Activated naive CD4-positive, alpha-beta T cell treated with anti-CD3 and anti-CD28 coated beads, Interleukin-2, amount 10 ng/mL, durations not matched to agents 7 days and 5 days (primary cell): ENCODE results near the gene IGSF3.
A peak's percentile ranks its signal among the peaks of the same experiment; 100 is the strongest.
"Not testable (repeated sequence)": the region's sequence is repeated elsewhere in the genome, so short reads cannot be mapped to it uniquely, and the experiment has no call there.

Experiments
- CTCF ChIA-PET: fragments of 350-600 bp; sonication (Branson Sonifier 250); formaldehyde crosslinking; loops from one replicate; lab custom pipeline; 2021; ENCODE audit warnings: antibody characterized with exemption; lab: Charles Lee
- DNase-seq: peaks from one replicate; pipeline ENCODE4 v3.0.0-alpha.2; 2020
- H3K27ac Mint-ChIP-seq: one replicate; pipeline ENCODE4 v1.8.0; 2021; ENCODE audit warnings: mild to moderate bottlenecking, moderate library complexity, mixed read lengths
- H3K27me3 Mint-ChIP-seq: one replicate; pipeline ENCODE4 v1.8.0; 2021; ENCODE audit warnings: mild to moderate bottlenecking, mixed read lengths
- H3K36me3 Mint-ChIP-seq: one replicate; pipeline ENCODE4 v1.8.0; 2021; ENCODE audit warnings: mixed read lengths
- H3K4me1 Mint-ChIP-seq: one replicate; pipeline ENCODE4 v1.8.0; 2021; ENCODE audit warnings: mixed read lengths
- H3K4me3 Mint-ChIP-seq: one replicate; pipeline ENCODE4 v1.8.0; 2021; ENCODE audit warnings: mild to moderate bottlenecking, moderate library complexity, mixed read lengths
- H3K9me3 Mint-ChIP-seq: one replicate; pipeline ENCODE4 v1.8.0; 2021; ENCODE audit warnings: mixed read lengths

The IGSF3 gene

DNA sequence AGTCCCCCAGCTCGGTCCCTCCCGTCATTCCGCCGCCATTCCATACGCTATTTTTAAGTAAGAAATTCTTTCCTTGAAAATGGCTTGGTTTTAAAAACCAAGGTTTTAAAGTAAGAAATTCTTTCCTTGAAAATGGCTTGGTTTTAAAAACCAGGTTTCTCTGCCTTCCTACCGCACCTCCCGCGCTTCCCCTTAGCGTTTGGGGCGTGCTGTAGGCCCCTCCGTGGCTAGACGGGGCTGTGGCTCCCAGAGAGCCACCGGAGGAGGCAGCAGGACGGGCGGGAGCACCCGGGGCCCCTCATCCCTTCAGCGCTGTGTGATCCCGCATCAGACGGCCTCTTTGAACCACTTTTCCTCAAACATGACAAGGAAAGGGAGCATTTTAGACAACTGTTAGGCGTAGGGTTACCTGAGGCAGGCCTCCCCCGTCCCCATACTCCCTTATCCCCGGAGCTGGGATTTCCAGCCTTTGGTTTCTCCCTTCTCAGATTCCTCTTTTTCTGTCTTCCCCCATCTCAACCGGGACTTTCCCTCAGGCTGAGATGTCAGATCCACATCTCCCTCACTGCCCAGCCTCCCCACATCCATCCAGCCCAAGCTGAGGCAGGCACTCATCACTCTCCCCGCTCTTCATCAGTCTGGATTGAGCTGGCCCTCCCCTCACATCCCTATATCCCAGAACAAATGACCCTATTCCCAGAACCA is 96.2 kb downstream of the IGSF3 start:
- peaks cover 17% of the 10 kb centered on the region for H3K36me3 Mint-ChIP-seq
- H3K9me3 Mint-ChIP-seq, result no peaks in the 10 kb centered on the region
- H3K27ac Mint-ChIP-seq, result peak overlapping the region; percentile 78
- CTCF ChIA-PET, result interaction anchor here (0.7 to 1.1 kb wide), 6 partner anchors 20 to 432 kb away, joined by 3 to 4 read pairs (median 3); no protein-coding TSS in a partner anchor
- peaks cover 34% of the 10 kb centered on the region for H3K27me3 Mint-ChIP-seq
- peaks cover 51% of the 10 kb centered on the region for H3K4me1 Mint-ChIP-seq
- H3K4me3 Mint-ChIP-seq, result peak overlapping the region; percentile 75
- no peak for DNase-seq

DNA sequence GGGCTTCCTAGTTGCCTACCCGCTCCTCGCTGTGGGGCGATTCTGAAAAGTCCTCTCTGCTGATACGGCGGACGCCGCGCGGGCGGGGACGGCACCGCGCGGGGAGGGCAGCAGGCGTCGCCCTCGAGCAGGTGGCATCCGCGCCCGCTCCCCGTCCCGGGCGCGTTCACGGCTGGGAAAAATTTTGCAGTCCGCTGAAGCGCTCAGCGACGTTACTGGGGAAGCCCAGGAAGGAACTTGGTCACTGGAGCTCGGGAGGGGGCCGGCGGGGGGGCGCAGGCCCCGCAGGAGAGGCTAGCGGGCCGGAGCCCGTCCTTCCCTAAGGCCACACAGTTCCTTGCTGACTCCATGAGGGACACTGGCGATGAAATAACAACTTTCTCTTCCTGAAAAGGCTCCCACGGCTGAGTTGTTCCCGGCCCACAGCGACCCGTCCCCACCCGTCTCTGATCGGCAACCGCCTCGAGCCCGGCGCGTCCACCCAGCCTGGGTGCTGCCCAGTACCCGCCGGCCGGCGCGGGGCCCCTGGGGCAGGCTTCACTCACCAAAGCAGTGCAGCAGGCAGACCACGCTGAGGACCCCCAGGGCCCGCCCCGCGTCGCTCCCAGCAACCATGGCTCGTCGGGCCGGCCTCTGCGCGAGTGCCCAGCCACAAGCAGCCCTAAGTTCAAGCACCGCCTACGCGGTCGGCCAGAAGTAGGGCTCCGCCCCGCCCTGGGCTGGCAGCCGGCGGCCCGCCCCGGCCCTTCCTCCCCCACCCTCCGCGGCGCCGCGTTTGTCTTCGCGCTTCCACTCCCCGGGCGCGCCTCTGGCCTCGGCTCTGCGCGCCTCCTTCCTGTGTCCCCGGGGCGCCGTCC is 96.9 kb downstream of the IGSF3 start, which contains the start of gene CD58:
CD58 (minus strand) TSS at position 669 of the 857 bp plus-strand sequence; CDS start at position 615, 54 bp downstream.
- Mint-ChIP-seq H3K4me1 (peaks cover 56% of the 10 kb centered on the region), H3K27me3 (peaks cover 26% of the 10 kb centered on the region), H3K4me3 (peak within 1 kb of the TSS; percentile 75), H3K27ac (peak within 1 kb of the TSS; percentile 79), H3K9me3 (no peaks in the 10 kb centered on the region), H3K36me3 (peaks cover 22% of the 10 kb centered on the region)
- CTCF ChIA-PET, result interaction anchor here (0.7 to 1.0 kb wide), 4 partner anchors 19 to 85 kb away, joined by 3 to 4 read pairs (median 3); no protein-coding TSS in a partner anchor
- DNase-seq, result peak; percentile 87

DNA sequence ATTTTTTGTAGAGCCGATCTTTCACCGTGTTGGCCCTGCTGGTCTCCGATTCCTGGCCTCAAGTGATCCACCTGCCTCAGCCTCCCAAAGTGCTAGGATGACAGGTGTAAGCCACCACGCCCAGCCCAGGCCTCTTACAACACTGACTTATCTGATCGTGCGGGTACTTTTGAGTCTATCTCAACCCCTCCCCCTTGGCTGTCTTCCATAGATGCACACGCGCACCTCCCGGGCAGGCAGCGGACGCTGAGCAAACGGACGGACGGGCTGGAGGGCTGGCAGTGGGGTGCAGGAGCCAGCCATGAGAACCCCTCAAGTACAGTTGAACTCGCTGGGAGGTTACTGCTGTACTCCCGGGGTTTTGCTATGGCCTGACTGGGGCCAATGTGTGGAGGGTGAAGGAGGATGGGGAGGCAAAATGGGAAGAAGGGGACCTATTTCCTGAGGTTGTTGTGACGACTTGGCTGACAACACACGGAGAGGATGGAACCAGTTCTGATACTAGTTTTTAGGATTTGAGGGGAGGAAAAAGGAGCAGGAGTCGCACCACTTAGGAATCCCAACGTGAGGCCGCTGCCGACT is 97.7 kb downstream of the IGSF3 start:
- Mint-ChIP-seq H3K4me3 (peak overlapping the region; percentile 75), H3K4me1 (peaks cover 57% of the 10 kb centered on the region), H3K9me3 (peaks cover 2% of the 10 kb centered on the region), H3K36me3 (peaks cover 26% of the 10 kb centered on the region), H3K27ac (peak overlapping the region; percentile 79), H3K27me3 (peaks cover 19% of the 10 kb centered on the region)
- DNase-seq, result peak; percentile 30
- CTCF ChIA-PET, result interaction anchor here (0.9 to 2.1 kb wide), 6 partner anchors 13 to 549 kb away, joined by 3 to 9 read pairs (median 6); no protein-coding TSS in a partner anchor

DNA sequence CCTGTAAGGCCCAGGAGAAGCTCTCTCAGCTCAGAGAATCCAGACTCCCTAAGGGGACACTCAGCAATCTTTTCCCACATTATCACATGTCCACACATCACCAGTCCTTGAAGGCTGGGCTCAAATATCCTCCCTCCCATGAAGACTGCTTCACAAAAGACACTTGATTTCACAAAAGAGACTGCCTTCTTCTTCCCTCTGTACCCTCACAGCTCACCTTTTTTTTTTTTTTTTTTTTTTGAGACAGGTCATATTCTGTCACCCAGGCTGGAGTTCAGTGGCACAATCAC is 98.2 kb downstream of the IGSF3 start:
- no peak overlapping the region for H3K27ac Mint-ChIP-seq
- peak overlapping the region; percentile 75 for H3K4me3 Mint-ChIP-seq
- peaks cover 17% of the 10 kb centered on the region for H3K27me3 Mint-ChIP-seq
- peaks cover 31% of the 10 kb centered on the region for H3K36me3 Mint-ChIP-seq
- H3K9me3 Mint-ChIP-seq, result peaks cover 6% of the 10 kb centered on the region
- CTCF ChIA-PET, result interaction anchor here (0.9 to 2.1 kb wide), 6 partner anchors 13 to 549 kb away, joined by 3 to 9 read pairs (median 6); no protein-coding TSS in a partner anchor
- DNase-seq, result no peak
- H3K4me1 Mint-ChIP-seq, result peaks cover 56% of the 10 kb centered on the region

DNA sequence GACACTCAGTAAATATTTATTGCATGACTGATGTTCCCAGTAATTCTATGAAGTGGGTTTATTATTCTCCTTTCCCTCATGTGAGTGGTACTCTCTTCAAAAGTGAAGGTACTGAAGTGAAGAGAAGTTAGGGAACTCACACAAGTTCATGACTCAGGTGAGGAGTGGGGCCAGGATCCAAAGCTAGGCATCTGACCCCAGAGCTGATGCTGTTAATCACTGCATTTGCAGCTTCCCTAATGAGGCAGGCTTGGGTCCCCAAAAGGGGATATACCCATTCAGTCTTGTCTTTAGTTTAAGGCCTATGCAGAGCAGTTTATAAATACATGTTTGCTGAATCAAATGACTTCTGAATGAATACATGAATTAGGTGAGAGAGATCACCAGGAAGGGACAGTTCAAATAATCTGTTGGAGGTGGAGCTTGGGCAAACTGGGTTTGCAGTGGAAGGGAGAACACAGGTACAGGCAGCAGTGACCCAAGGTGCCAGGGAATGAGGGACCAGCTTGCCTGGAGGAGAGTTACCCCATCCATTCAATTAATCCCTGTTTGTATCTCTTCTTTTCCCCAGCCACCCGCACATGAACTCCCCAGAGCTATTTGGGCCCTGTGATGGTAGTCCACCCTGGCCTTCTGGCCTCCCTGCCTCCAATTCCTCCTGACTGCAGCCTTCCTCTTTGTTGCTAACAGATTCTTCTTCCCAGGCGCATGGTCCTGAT is 98.7 kb downstream of the IGSF3 start:
- CTCF ChIA-PET, result interaction anchor here (0.9 to 2.1 kb wide), 6 partner anchors 12 to 550 kb away, joined by 3 to 9 read pairs (median 6); no protein-coding TSS in a partner anchor
- DNase-seq, result no peak
- Mint-ChIP-seq H3K9me3 (peaks cover 11% of the 10 kb centered on the region), H3K36me3 (peaks cover 36% of the 10 kb centered on the region), H3K4me3 (peak overlapping the region; percentile 75), H3K4me1 (peaks cover 52% of the 10 kb centered on the region), H3K27ac (no peak overlapping the region), H3K27me3 (peaks cover 14% of the 10 kb centered on the region)

DNA sequence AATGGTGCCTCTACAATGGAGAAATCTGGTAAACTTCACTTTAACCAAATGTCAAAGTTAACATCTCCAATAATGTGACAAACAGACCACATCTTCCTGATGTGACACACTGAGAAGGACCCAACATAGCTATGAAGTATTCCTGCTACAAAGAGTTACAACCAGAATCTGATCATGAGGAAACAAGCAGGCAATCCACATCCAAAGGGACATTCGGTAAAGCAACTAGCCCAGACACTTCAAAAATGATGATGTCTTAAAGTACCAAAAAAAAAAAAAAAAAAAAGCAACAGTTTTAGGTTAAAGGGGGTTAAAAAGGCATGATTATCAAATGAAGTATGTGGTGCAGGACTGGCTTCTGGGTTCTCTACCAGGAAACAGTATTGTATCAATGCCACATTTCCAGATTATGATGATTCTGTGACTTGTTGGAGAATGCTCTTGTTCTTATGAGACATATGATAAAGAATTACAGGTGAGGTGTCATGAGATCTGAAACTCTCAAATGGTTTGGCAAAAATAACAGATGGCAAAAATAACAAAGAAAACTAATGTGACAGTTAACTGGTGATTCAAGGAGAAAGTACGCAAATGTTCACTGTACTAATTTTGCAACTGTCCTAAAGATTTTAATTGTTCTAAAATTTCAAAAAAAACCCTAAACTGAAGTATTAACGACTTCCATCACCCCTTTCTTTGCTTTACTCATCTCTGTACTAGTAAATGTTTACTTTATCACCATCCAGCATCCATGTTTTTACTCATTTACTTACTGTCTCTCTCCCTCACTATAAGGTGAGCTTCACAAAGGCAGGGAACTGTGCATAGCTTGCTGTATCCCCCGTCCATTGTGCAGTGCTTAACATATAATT is 99.5 kb downstream of the IGSF3 start:
- H3K27me3 Mint-ChIP-seq, result peaks cover 12% of the 10 kb centered on the region
- no peak overlapping the region for H3K4me3 Mint-ChIP-seq
- H3K36me3 Mint-ChIP-seq, result peaks cover 42% of the 10 kb centered on the region
- peaks cover 52% of the 10 kb centered on the region for H3K4me1 Mint-ChIP-seq
- peaks cover 16% of the 10 kb centered on the region for H3K9me3 Mint-ChIP-seq
- no peak overlapping the region for H3K27ac Mint-ChIP-seq
- DNase-seq, result no peak
- CTCF ChIA-PET, result interaction anchor here (1.2 to 2.1 kb wide), 5 partner anchors 11 to 69 kb away, joined by 3 to 9 read pairs (median 6); no protein-coding TSS in a partner anchor

DNA sequence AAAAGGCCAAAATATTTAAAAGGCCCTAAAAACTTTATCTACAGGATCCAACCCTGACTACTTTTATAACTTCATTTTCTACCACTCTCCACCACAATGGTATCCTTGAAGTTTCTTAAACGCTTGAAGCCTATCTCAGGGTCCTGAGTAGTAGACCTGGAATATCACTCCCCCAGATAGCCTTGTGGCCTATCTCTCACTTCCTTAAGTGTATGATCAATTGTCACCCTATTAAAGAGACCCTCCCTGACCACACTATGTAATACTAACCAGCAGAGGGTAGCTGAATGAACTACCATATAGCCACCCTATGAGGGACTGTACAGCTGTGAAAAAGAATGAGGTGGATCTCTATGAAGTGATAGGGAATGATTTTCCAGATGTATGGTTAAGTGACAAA is 102.3 kb downstream of the IGSF3 start:
- CTCF ChIA-PET, result no interaction called here
- peaks cover 54% of the 10 kb centered on the region for H3K36me3 Mint-ChIP-seq

DNA sequence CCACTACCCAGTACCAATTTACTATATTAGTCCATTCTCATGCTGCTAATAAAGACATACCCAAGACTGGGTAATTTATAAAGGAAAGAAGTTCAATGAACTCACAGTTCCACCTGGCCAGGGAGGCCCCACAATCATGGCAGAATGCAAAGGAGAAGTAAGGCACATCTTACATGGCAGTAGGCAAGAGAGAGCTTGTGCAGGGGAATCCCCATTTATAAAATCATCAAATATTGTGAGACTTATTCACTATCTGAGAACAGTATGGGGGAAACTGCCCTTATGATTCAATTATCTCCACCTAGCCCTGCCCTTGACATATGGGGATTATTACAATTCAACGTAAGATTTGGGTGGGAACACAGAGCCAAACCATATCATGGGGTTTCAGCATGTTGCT is 103.1 kb downstream of the IGSF3 start:
- H3K27me3 Mint-ChIP-seq, result no peaks in the 10 kb centered on the region
- H3K4me1 Mint-ChIP-seq, result peaks cover 54% of the 10 kb centered on the region
- no peak for DNase-seq
- no peak overlapping the region for H3K27ac Mint-ChIP-seq
- peaks cover 23% of the 10 kb centered on the region for H3K9me3 Mint-ChIP-seq
- peaks cover 48% of the 10 kb centered on the region for H3K36me3 Mint-ChIP-seq
- no peak overlapping the region for H3K4me3 Mint-ChIP-seq
- CTCF ChIA-PET, result interaction anchor here (1.2 kb wide), 1 partner anchor 10 kb away, joined by 3 read pairs; no protein-coding TSS in a partner anchor

More for the DNA sequence above, 102.3 kb downstream of the IGSF3 start:
- Mint-ChIP-seq H3K27ac (no peak overlapping the region), H3K4me3 (no peak overlapping the region), H3K4me1 (peaks cover 57% of the 10 kb centered on the region), H3K27me3 (no peaks in the 10 kb centered on the region), H3K9me3 (peaks cover 23% of the 10 kb centered on the region)
- DNase-seq, result no peak

DNA sequence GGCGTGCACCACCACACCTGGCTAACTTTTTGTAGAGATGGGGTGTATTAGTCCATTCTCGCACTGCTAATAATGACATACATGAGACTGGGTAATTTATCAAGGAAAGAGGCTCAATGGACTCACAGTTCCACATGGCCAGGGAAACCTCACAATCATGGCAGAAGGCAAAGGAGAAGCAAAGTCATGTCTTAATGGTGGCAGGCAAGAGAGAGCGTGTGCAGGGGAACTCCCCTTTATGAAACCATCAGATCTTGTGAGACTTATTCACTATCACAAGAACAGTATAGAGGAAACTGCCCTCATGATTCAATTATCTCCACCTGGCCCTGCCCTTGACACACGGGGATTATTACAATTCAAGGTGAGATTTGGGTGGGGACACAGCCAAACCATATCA is 105.1 kb downstream of the IGSF3 start:
- CTCF ChIA-PET, DNase-seq, H3K27me3 Mint-ChIP-seq, H3K27ac Mint-ChIP-seq, H3K4me3 Mint-ChIP-seq: not testable (repeated sequence)
- Mint-ChIP-seq H3K36me3 (peaks cover 44% of the 10 kb centered on the region), H3K9me3 (peaks cover 23% of the 10 kb centered on the region), H3K4me1 (peaks cover 47% of the 10 kb centered on the region)

DNA sequence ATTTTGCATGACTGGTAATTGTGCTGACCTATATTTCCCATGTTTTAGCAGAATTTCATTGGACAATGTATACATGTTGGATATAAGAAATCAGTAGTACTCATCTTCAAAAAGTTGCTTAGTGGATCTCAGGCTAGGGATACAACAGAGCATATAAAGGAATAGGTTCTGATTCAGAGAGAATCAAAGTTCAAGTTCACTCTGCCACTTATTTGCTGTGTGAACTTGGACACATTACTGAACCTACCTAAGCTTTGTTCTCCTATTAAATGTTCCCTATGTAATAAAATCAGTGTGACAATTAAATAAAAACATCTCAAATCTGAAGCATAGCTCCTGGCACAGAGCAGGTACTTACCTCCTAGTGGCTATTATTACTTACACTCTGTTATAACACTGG is 106.0 kb downstream of the IGSF3 start:
- Mint-ChIP-seq H3K27ac (no peak overlapping the region), H3K4me1 (peaks cover 51% of the 10 kb centered on the region), H3K4me3 (no peak overlapping the region), H3K9me3 (peaks cover 23% of the 10 kb centered on the region), H3K27me3 (no peaks in the 10 kb centered on the region), H3K36me3 (peaks cover 43% of the 10 kb centered on the region)
- CTCF ChIA-PET, result no interaction called here
- no peak for DNase-seq

DNA sequence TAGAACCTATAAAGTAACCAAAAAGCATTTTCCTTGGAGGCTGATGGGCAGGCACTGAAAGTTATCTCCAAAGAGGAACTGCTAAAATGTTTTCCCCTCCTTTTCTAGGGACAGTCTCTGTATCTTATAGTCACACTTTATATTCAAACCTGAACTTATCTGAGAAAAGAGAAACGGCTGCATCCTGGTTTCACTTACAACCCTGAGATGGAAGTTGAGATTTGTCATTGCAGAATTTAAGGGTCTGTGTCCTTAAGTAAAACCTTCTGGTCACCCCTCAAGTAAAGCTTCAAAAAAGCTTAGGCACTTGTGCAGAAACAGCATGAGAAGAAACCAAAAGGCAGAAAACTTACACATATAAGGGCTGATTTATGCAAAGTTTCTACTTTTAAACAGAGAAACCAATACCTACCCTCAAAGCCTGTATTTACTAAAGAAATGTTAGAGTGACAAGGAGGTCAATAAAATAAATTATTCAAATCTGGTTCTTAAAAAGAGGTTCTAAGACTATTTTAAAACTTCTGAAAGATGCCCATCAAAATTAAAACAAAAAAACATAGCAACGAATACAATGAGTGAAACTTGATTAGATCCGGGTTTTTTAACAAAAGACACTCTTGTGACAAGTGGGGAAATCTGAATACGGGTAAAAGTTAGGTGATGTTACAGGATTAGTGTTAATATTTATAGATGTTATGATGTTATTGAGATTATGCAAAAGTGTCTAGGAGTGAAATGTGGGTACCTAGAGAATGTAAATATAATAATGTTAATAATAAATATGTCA is 106.6 kb downstream of the IGSF3 start:
- peaks cover 23% of the 10 kb centered on the region for H3K9me3 Mint-ChIP-seq
- CTCF ChIA-PET, result no interaction called here
- peaks cover 49% of the 10 kb centered on the region for H3K4me1 Mint-ChIP-seq
- no peak overlapping the region for H3K27ac Mint-ChIP-seq
- DNase-seq, result no peak
- H3K36me3 Mint-ChIP-seq, result peaks cover 41% of the 10 kb centered on the region
- no peak overlapping the region for H3K4me3 Mint-ChIP-seq
- no peaks in the 10 kb centered on the region for H3K27me3 Mint-ChIP-seq

DNA sequence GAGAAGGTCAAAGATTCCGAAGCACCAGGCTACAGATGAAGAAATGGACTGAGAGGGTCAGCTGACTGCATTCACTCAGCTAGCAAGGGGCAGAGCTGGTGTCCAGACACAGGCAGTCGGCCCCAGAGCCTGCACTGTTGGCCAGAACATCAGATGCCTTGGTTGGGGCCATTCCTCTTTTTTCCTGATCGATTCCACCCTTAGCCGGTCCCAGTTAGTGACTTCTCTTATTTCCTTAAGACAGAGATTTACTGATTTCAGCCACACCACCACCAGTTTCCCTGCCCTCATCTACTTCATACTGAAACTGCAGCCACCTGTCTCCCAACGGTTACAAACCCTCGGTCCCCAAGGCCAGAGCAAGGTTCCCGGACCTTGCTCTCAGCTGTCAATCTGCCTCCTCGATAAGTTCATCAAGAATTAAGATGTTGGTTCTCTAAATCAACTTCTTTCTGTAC is 108.2 kb downstream of the IGSF3 start:
- peaks cover 18% of the 10 kb centered on the region for H3K9me3 Mint-ChIP-seq
- peaks cover 37% of the 10 kb centered on the region for H3K36me3 Mint-ChIP-seq
- CTCF ChIA-PET, result no interaction called here
- peaks cover 50% of the 10 kb centered on the region for H3K4me1 Mint-ChIP-seq
- no peak overlapping the region for H3K27ac Mint-ChIP-seq
- no peak overlapping the region for H3K4me3 Mint-ChIP-seq
- DNase-seq, result no peak
- no peaks in the 10 kb centered on the region for H3K27me3 Mint-ChIP-seq
